ENCODE results near the gene NTRK3. TPM values are rescaled to one million over a fixed set of nuclear protein-coding genes. Genes with fewer than 3 reads are reported as not detected.

The NTRK3 gene
- total RNA-seq, 2 donors from 2014 or later = 3.3 to 6.9 TPM

DNA sequence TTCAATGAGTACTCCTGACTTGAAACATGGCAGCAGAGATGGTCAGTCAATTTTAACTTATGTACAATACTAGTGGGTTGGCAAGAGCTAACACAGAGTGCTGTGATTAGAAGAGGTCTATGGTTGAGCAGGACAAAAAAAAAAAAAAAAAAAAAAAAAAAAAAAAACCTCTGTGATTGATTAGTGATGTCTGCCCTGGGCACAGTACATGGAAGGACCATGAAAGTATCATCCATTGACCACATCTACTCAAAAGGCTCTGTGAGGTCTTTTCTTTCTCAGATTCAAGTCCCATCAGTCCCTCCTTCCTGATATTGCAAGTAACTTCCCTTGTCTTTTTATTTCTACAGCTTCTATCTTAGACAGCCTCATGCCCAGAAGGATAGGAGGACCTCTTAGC, 59.6 kb downstream of the NTRK3 start:
- DNase-seq (no peak), ATAC-seq (no peak)
- intact Hi-C loops (cut with DNase I) = no loop called here

DNA sequence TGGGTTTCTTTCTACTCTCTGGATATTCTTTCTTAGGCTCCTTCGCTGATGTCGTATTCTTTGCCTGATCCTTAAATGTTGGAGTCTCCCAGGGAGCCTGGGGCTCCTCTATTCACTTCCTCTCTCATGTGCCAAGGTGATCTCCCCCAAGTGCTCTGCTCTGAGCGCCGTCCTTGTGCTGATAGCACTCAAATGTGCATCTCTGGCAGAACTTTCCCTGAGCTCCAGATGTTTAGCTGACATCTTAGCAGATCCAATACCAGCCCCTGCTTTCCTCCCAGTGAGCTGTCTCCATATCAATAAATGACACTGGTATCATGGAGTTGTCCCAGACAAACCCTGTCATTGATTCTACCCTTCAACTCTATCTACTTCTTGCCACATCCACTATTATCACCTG, 62.4 kb downstream of the NTRK3 start:
- intact Hi-C loops (cut with DNase I) = no loop called here
- no peak for ATAC-seq
- no peak for DNase-seq

DNA sequence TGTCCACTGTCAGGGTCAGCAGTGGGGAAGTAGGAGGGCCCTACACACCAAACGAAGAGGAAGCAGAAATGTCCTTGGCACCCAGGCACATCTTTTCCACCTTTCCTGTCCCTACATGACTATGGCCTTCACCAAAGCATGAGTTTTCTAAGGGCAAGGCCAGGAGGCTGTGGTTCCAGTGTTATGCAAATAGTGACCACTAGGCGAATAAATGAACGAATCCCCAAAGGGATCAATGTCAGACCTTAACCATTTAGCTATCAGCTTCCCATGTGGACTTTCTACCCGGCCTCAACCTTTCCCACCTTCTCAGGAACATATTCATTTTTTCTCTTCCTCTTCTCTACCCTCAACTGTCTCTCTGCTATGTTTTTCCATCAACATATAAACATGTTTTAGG, 63.1 kb downstream of the NTRK3 start:
- intact Hi-C loops (cut with DNase I) = no loop called here
- ATAC-seq (no peak), DNase-seq (no peak)

DNA sequence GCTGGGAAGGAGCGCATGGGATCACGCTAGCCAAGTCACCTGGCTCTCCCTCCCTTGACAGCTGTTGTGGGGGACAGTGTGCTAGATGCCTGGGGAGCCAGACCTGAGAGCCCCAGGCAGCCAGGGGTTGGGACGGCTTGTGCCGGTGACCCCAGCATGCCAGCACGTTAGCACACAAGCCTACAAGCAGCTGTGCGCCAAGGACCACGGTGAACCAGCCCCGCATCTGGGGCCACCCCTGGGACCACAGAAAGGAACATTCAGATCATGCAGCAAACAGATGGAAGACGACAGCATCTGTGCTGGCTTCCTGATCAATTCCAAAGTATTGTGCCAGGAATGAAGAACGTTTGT, 64.8 kb downstream of the NTRK3 start:
- intact Hi-C loops (cut with DNase I) = no loop called here
- ATAC-seq = no peak

DNA sequence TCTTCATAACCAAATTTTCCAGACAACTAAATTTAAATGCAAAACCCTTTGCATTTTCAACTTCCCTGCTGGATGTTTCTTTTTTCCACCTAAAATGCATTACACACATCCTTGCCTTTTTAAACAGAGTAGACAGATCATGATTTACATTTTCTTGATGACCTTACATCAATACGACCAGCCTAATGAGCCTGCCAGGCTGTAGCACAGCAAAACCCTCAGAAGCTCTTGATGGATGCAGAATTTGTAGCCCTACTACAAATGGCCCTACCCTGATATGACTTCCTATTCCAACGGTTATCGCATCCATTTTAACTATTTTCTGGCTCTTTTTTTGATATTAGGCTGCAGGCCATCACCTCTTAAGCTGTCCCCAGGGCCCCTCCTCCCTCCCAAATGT, 66.3 kb downstream of the NTRK3 start:
- ATAC-seq (no peak), DNase-seq (no peak)
- intact Hi-C loops (cut with DNase I) = no loop called here

More for the DNA sequence above, 64.8 kb downstream of the NTRK3 start:
- DNase-seq = no peak

DNA sequence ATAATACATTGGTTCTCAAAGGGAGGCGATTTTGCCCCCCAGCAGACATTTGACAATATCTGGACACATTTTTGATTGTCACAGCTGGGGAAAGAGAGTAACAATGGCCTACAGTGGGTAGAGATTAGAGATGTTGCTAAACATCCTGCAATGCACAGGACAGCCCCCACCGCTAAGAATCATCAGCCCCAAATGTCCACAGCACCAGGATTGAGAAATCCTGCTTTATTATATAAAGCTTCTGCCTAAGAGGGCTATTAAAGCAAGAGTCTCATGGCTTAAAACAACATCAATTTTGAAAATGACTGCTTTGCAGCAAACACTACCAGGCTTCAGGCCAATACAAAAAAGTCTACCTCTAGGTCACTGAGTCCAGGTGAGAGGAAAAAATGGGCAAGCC, 68.2 kb downstream of the NTRK3 start:
- ATAC-seq (peak in 1 of 2 donors; percentile 32), DNase-seq (no peak)
- intact Hi-C loops (cut with DNase I) = no loop called here

DNA sequence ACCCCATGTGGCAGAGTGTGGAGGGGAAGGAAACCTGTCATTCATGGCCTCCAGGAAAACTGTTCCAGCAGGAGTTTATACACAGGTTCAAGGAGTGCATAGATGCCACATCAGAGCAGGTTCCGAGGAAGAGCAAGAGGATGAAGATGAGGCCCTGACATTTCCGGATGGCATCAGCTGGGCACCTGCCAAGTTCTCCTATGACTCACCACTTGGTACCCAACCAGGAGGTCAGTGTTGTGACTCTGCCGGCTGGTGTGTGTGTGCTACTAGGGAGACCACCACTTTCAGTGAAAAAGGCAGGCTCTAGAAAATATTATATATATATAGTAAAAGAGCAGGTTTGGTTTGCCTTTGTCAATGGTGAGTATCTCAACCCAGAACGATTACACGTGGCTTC, 69.3 kb downstream of the NTRK3 start:
- intact Hi-C loops (cut with DNase I) = no loop called here
- ATAC-seq (peak; percentile 19 to 29), DNase-seq (peak; percentile 41)

DNA sequence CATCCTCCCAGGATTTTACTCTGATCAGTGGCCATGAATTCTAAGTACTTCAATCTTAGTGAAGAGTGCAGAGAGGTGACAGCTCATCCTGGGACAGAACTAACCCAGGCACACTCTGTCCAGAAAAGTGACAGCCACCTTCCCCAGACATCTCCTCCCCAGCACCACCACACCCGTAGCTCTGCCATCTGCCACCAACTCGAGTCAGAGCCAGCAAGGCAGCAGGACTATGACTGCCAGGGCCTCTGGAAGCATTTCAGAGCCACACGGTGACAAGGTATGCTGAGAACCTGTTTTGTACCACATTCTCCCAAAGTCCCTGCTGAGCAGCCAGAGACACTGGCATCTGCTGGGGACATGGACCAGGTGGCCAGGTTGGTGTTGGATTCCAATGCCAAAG, 71.0 kb downstream of the NTRK3 start:
- ATAC-seq (peak in 1 of 2 donors; percentile 16), DNase-seq (no peak)
- intact Hi-C loops (cut with DNase I) = no loop called here

DNA sequence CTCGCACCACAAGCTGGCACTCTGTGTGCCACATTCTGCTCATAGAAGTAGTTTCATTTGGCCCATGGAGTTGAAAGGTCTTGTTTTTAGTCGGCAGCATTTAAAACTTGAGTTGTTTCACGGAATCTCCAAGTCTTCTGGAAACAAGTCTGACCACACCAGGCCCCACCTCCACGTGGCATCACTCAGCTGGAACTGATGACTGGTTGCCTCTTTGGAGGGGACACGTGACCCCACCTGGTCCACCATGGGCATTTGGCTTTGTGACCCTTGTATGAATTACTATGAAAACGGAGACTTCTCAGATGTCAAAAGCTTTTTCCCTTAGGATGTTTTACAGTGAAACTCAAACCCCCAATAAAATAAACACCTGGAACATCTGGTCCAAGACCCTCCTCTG, 74.9 kb downstream of the NTRK3 start:
- ATAC-seq (no peak), DNase-seq (no peak)
- intact Hi-C loops (cut with DNase I) = no loop called here

DNA sequence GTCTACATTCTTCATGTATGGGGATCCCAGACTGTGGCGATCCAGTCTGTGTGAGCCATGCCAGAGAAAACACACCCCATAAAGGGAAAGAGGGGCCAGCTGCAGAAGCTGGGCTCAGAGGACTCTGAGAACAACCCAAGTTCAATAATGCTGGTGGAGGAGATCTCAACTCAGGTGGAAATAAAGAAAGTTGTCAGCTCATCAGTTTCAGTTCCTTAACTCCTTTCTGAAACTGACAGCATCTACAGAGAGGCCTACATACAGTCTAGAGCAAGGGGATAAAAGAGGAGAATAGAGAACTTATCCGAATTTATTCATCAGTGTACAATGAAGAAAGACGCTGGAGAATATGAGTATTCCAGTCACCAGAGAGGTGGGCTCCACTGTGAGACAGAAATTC, 77.0 kb downstream of the NTRK3 start:
- no peak for DNase-seq
- no peak for ATAC-seq
- intact Hi-C loops (cut with DNase I) = no loop called here

DNA sequence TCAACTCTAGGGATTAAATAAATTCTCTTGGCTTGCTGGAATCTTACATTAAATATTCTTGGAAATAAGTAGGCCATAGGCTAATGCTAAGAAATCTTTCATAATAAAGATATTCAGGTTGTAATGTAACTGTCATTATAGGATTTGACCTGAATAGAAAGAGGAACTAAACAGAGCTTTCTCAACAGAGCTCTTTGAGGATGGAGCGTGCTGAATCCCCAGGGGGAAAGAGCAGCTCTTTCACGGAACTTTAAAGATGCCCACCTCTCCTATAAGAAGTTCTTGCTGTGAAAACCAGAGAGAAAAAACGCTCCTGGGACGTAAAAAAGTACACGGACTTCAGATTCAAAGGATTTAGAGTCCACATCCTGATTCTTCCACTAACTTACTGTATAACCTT, 77.9 kb downstream of the NTRK3 start:
- ATAC-seq = no peak

DNA sequence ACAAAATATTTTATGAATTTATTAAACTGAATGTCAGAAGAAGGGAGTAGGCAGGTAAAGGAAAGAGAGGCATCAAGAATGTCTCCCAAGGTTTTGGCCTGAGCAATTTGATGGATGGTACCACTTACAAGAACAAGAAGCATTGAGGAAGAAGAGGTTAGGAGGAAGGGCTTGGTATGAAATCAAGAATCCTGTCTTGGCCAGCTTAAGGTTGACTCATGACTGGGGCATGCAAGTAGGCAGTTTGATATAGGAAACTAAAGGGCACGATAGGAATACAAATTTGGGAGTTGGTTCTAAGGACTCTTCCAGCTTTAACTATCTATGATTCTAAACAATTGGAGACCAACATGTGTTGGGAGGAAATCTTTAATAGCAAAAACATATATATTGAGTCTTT, 79.1 kb downstream of the NTRK3 start:
- DNase-seq = no peak
- no peak for ATAC-seq
- intact Hi-C loops (cut with DNase I) = no loop called here

More for the DNA sequence above, 77.9 kb downstream of the NTRK3 start:
- intact Hi-C loops (cut with DNase I) = no loop called here
- DNase-seq = no peak

DNA sequence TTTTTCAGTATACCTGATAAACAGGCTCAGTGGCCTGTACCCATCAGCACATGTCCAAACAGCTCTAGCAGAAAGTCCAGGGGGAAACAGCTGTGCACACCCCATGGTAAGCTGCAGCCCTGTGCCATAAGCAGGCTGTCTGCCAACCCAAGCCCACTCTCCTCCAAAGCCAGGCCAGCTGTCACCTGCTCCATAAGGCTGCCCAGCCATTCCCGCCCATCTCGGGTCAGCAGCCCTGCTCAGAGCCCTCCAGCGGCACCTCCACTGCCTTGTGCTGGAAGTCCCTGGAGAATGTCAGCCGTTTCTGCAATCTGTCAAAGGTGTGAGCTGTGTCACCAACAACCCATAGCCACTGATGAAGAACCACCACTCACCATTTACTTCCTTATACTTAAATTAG, 82.0 kb downstream of the NTRK3 start:
- DNase-seq (no peak), ATAC-seq (no peak)
- intact Hi-C loops (cut with DNase I) = no loop called here

DNA sequence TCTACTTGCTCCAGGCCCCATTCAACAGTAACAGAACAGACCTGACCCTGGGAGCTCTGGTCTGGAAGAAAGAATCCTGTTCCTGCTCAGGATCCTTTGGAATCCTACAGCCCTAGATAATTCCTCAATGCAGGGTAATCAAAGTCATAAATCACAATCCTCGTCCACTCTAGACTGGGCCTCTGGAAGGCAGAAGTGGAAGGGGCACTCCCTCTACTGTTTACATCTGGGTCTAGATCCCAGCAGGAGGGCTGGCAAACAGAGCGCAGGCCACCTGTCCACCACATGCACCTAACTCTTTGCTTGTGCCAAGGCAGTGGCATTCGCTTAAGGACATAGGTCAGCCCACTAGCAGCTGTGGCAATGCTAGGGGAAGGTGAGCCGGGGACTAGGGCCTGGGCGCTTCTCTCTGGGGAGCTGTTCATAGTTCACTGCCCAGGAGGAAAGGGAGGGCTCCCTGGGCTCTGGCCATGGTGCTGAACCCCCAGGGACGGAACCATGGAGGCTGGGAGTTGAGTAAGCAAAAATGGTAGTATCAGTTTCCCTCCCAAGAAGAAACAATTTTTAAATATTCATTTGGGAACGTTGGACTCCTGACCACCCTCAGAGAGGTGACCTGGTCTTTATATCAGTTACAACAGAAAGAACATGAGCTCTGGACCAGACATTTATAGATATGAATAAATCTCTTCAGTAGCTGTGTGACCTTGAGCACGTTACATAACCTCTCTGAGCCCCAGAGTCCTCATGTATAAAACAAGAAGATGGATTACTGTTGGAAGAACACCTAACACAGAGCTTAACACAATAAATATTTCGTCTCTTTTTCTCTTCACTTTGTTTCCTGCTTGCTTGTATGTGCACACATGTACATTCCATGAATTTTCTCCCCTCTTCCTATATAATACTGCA, 90.2 kb downstream of the NTRK3 start:
- no peak for DNase-seq
- intact Hi-C loops (cut with DNase I) = no loop called here
- peak; percentile 48 to 63 for ATAC-seq

DNA sequence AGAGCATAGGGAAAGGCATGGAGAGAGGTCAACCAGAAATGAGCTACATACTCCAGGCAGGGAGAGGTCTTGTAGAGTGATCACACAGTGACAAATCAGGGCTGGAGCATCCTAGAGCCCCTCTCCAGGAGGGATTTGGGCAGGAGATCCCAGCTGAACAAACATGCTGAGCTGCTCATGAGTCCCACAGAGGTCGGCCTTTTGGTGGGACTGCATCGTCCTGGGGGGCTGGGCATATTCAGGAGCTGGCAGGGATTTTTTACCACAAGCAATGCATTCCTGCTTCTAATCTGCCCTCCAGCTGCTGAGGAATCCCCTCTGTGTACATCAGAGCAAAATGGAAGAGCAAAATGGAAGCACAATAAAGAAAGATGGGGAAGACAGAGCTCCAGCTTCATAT, 94.9 kb downstream of the NTRK3 start:
- ATAC-seq (no peak), DNase-seq (no peak)
- intact Hi-C loops (cut with DNase I) = no loop called here

DNA sequence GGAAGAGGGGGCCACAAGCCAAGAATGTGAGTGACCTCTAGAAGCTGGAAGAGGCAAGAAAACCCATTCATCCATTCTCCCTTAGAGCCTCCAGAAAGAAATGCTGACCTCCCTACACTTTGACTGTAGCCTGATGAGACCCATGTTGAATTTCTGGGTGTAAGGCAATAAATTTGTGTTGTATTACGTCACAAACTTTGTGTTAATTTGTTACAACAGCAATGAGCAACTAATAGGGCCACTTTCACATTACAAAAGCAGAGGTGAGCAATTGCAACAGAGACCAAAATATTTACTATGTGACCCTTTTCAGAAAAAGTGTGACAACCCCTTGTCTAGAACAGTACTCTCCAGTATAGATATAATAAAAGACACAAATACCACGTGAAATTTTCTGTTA, 101.2 kb downstream of the NTRK3 start:
- intact Hi-C loops (cut with DNase I) = no loop called here
- DNase-seq (no peak), ATAC-seq (no peak)

DNA sequence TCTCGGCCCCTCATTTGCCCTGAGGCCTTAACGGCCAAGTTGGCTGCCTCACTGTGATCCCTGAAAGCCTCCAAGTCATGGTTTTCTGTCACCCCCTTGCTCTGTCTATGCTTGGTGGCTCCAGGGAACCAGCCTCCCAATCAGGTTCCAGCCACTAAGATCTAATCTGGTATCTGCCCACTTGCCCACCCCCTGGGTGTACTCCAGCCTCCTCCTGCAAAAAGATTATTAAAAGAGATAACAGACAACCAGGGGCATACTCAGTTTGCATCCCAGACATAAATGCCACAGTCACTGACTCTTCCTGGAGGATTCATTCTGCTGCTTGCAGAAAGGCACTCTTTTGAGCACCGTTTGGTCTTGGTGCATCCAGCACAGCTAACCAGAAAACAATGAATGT, 103.9 kb downstream of the NTRK3 start:
- intact Hi-C loops (cut with DNase I) = no loop called here
- no peak for DNase-seq
- ATAC-seq = no peak

DNA sequence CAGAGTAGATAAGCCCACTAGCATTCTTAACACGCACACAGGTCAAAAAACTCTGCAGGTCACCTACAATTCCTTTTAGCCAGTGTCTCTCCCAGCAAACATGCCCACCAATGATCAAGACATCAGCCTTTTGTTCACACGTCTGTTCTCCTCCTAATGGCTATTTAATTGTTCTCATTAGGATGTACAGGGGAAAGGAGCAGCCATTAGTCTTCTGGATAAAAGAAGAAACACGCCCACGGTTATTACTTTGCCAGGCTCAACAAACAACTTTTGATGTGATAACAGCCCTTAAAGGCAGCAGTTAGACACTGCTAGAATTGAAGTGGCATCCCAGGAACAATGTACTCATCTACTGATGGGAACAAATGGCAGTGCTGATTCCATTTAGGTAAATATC, 108.8 kb downstream of the NTRK3 start:
- ATAC-seq (no peak), DNase-seq (no peak)
- intact Hi-C loops (cut with DNase I) = no loop called here

DNA sequence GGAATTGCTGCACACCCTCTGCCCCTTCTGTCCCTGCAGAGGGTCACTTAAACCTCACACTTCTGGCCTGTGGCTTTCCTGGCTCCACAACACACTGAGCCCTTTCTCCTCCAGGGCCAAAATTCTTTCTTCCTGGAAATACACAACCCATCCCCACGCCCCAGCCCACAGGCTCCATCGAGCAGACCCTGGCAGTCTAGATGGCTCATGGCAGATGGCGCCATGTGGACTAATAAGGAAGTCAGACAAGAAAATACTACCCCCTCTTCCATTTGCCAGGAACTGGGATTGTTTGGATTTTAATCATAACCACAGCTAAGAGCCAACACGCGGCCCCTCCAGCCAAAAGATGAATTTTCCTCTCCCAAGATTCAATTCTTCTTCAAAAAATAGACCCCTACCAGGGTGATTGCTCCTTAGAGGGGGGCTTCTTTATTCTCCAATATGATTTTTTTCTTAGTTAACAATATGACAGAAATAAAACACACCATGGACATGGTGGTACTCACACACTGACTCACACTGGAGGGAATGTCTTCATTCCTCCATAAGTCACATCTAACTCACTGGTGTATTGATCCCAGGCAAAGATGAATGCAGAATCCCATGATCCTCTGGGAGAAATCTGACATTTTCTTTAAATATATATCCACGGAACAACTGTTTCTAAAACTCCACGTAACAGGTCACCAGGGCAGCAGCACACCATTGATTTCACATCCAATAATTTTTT, 111.5 kb downstream of the NTRK3 start:
- no peak for ATAC-seq
- no peak for DNase-seq
- intact Hi-C loops (cut with DNase I) = no loop called here

DNA sequence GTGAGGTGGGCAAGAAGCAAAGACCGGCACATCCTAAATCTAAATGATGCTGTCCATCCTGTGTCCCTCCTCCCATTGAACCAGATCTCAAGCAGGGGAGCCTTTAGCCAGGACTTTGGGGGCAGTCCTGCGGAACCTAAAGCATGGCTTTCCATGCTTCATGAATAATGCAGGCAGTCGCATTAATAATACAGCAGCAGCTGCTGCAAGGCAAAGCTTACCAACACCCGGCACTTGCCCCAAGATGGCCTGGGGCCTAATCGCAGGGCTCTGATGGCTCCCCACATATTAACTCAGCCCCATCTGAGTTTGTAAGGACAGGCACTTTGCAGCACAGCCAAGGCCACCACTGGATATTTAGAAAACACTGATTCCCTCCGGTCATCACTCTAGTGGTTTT, 114.4 kb downstream of the NTRK3 start:
- ATAC-seq (no peak), DNase-seq (no peak)
- intact Hi-C loops (cut with DNase I) = no loop called here
